MG63 (cell line): ENCODE data around the gene SLC25A13. TPM values are rescaled to one million over a fixed set of nuclear protein-coding genes. Genes with fewer than 3 reads are reported as not detected.
A peak's percentile ranks its signal among the peaks of the same experiment; 100 is the strongest.
"Not testable (repeated sequence)": the region's sequence is repeated elsewhere in the genome, so short reads cannot be mapped to it uniquely, and the experiment has no call there.

ENCODE experiments used
- DNase-seq: peaks from one replicate; pipeline ENCODE4 v3.0.0-alpha.2; 2020
- H3K27me3 ChIP-seq: fragments of 250-450 bp; sonication (Bioruptor Pico); 2 replicates; pipeline ENCODE4 v1.5.1; 2020; ENCODE audit warnings: mild to moderate bottlenecking, moderate library complexity
- H3K36me3 ChIP-seq: fragments of 250-450 bp; sonication (Bioruptor Pico); 2 replicates; pipeline ENCODE4 v1.5.1; 2020; ENCODE audit warnings: mild to moderate bottlenecking, moderate library complexity
- H3K4me3 ChIP-seq: fragments of 250-450 bp; sonication (Bioruptor Pico); 2 replicates; pipeline ENCODE4 v1.5.1; 2020; ENCODE audit warnings: mild to moderate bottlenecking, moderate library complexity
- H3K9me3 ChIP-seq: fragments of 250-450 bp; sonication (Bioruptor Pico); 2 replicates; pipeline ENCODE4 v1.5.1; 2020; ENCODE audit warnings: mild to moderate bottlenecking, moderate library complexity
- total RNA-seq: library from RNA; depleted of rRNA; stranded (reverse); fragments of >200 nt; shearing (Covaris generic); gene quantifications from 2 replicates; pipeline ENCODE4 v1.2.3, GENCODE V29; 2014; ENCODE audit warnings: low replicate concordance; rRNA removed

SLC25A13 gene
- total RNA-seq = 12.4 and 26.7 TPM in 2 replicates

GRCh38 chr7:96321658-96322372, at the start of gene SLC25A13:
Gene SLC25A13 (minus strand): TSS chr7:96322098. CDS start chr7:96321956, 142 bp downstream.
- peak; percentile 90 for DNase-seq
- H3K27me3 ChIP-seq = no peaks in the 10 kb centered on the region
- H3K36me3 ChIP-seq = no peaks in the 10 kb centered on the region
- peak within 1 kb of the TSS; percentile 88 for H3K4me3 ChIP-seq
- no peaks in the 10 kb centered on the region for H3K9me3 ChIP-seq

GRCh38 chr7:96365916-96366315, 44.0 kb upstream of the SLC25A13 start:
- H3K4me3 ChIP-seq, H3K9me3 ChIP-seq, DNase-seq, H3K36me3 ChIP-seq, H3K27me3 ChIP-seq: not testable (repeated sequence)

GRCh38 chr7:96361116-96361857, 39.4 kb upstream of the SLC25A13 start:
- no peaks in the 10 kb centered on the region for H3K9me3 ChIP-seq
- H3K27me3 ChIP-seq = no peaks in the 10 kb centered on the region
- DNase-seq = peak; percentile 2

GRCh38 chr7:96359876-96360275, 38.0 kb upstream of the SLC25A13 start:
- no peaks in the 10 kb centered on the region for H3K27me3 ChIP-seq
- no peak overlapping the region for H3K4me3 ChIP-seq
- DNase-seq = no peak
- H3K9me3 ChIP-seq = no peaks in the 10 kb centered on the region
- no peaks in the 10 kb centered on the region for H3K36me3 ChIP-seq

More at GRCh38 chr7:96361116-96361857, 39.4 kb upstream of the SLC25A13 start:
- no peak overlapping the region for H3K4me3 ChIP-seq
- no peaks in the 10 kb centered on the region for H3K36me3 ChIP-seq

- DNase-seq, H3K27me3 ChIP-seq, H3K4me3 ChIP-seq, H3K36me3 ChIP-seq, H3K9me3 ChIP-seq: not testable (repeated sequence)
Measured at GRCh38 chr7:96358236-96358971, 36.5 kb upstream of the SLC25A13 start.

- no peak for DNase-seq
- Histone ChIP-seq H3K36me3 (no peaks in the 10 kb centered on the region), H3K27me3 (no peaks in the 10 kb centered on the region)
Measured at GRCh38 chr7:96355990-96356506, 34.1 kb upstream of the SLC25A13 start.

GRCh38 chr7:96354881-96355280, 33.0 kb upstream of the SLC25A13 start:
- DNase-seq = no peak
- no peaks in the 10 kb centered on the region for H3K9me3 ChIP-seq
- no peak overlapping the region for H3K4me3 ChIP-seq
- no peaks in the 10 kb centered on the region for H3K36me3 ChIP-seq
- H3K27me3 ChIP-seq = no peaks in the 10 kb centered on the region

More at GRCh38 chr7:96355990-96356506, 34.1 kb upstream of the SLC25A13 start:
- no peaks in the 10 kb centered on the region for H3K9me3 ChIP-seq
- H3K4me3 ChIP-seq = no peak overlapping the region

GRCh38 chr7:96349572-96349971, 27.7 kb upstream of the SLC25A13 start:
- DNase-seq = no peak

GRCh38 chr7:96347471-96347870, 25.6 kb upstream of the SLC25A13 start:
- DNase-seq = no peak
- Histone ChIP-seq H3K36me3 (no peaks in the 10 kb centered on the region), H3K27me3 (no peaks in the 10 kb centered on the region), H3K4me3 (no peak overlapping the region), H3K9me3 (no peaks in the 10 kb centered on the region)

More at GRCh38 chr7:96349572-96349971, 27.7 kb upstream of the SLC25A13 start:
- no peaks in the 10 kb centered on the region for H3K9me3 ChIP-seq
- H3K4me3 ChIP-seq = no peak overlapping the region
- no peaks in the 10 kb centered on the region for H3K36me3 ChIP-seq
- H3K27me3 ChIP-seq = no peaks in the 10 kb centered on the region

GRCh38 chr7:96346293-96346953, 24.5 kb upstream of the SLC25A13 start:
- no peak for DNase-seq
- H3K9me3 ChIP-seq = no peaks in the 10 kb centered on the region
- no peaks in the 10 kb centered on the region for H3K27me3 ChIP-seq
- no peak overlapping the region for H3K4me3 ChIP-seq
- H3K36me3 ChIP-seq = no peaks in the 10 kb centered on the region

- no peaks in the 10 kb centered on the region for H3K36me3 ChIP-seq
- H3K9me3 ChIP-seq = no peaks in the 10 kb centered on the region
- no peak overlapping the region for H3K4me3 ChIP-seq
- H3K27me3 ChIP-seq = no peaks in the 10 kb centered on the region
- no peak for DNase-seq
Measured at GRCh38 chr7:96344236-96344635, 22.3 kb upstream of the SLC25A13 start.

GRCh38 chr7:96342049-96342448, 20.2 kb upstream of the SLC25A13 start:
- H3K27me3 ChIP-seq = no peaks in the 10 kb centered on the region
- H3K36me3 ChIP-seq = no peaks in the 10 kb centered on the region
- H3K4me3 ChIP-seq = no peak overlapping the region
- H3K9me3 ChIP-seq = no peaks in the 10 kb centered on the region
- DNase-seq = no peak

- no peak for DNase-seq
- no peaks in the 10 kb centered on the region for H3K27me3 ChIP-seq
- H3K9me3 ChIP-seq = no peaks in the 10 kb centered on the region
Measured at GRCh38 chr7:96337519-96337918, 15.6 kb upstream of the SLC25A13 start.

GRCh38 chr7:96332325-96332724, 10.4 kb upstream of the SLC25A13 start:
- no peak overlapping the region for H3K4me3 ChIP-seq
- DNase-seq = no peak
- H3K27me3 ChIP-seq = no peaks in the 10 kb centered on the region
- H3K36me3 ChIP-seq = no peaks in the 10 kb centered on the region
- no peaks in the 10 kb centered on the region for H3K9me3 ChIP-seq

More at GRCh38 chr7:96337519-96337918, 15.6 kb upstream of the SLC25A13 start:
- Histone ChIP-seq H3K4me3 (no peak overlapping the region), H3K36me3 (no peaks in the 10 kb centered on the region)

GRCh38 chr7:96331775-96332174, 9.9 kb upstream of the SLC25A13 start:
- H3K27me3 ChIP-seq = no peaks in the 10 kb centered on the region
- no peak for DNase-seq
- H3K4me3 ChIP-seq = no peak overlapping the region
- H3K9me3 ChIP-seq = no peaks in the 10 kb centered on the region
- H3K36me3 ChIP-seq = no peaks in the 10 kb centered on the region

GRCh38 chr7:96331233-96331632, 9.3 kb upstream of the SLC25A13 start:
- Histone ChIP-seq H3K9me3 (no peaks in the 10 kb centered on the region), H3K27me3 (no peaks in the 10 kb centered on the region), H3K36me3 (no peaks in the 10 kb centered on the region), H3K4me3 (no peak overlapping the region)
- DNase-seq = no peak
